Femur (tissue), 1 donor: Measurements from ENCODE around the gene PSMD12.
A peak's percentile ranks its signal among the peaks of the same experiment; 100 is the strongest.

ENCODE experiments used
- DNase-seq: peaks from one replicate; pipeline ENCODE4 v3.0.0-alpha.2; 2017

PSMD12 gene

GRCh38 chr17:67385122-67385988 lies 19.0 kb upstream of the PSMD12 start:
- no peak for DNase-seq

GRCh38 chr17:67381929-67382257 lies 15.5 kb upstream of the PSMD12 start:
- no peak for DNase-seq

DNA sequence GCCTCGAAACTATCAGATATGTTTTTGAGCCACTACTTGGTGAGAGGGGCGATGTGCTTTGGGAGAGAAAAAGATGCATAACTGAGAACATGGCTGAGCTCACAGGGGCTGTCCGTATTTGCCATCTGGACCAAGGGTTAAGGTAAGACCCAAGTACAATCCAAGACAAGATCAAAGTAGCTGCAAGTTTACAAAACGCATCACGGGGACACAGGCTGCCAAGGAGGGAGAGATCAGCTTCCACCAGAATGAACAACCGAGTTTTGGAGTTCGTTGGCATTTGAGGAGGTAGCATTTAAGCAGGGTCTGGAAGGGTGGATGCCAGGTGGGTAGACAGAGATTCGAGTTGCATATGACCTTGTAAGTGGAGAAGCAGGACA lies 12.9 kb upstream of the PSMD12 start:
- no peak for DNase-seq

- DNase-seq, result peak; percentile 88
These were observed 12.3 kb upstream of the PSMD12 start for GRCh38 chr17:67378454-67379250.

GRCh38 chr17:67377488-67378453 lies 11.4 kb upstream of the PSMD12 start:
- peak; percentile 71 for DNase-seq

DNA sequence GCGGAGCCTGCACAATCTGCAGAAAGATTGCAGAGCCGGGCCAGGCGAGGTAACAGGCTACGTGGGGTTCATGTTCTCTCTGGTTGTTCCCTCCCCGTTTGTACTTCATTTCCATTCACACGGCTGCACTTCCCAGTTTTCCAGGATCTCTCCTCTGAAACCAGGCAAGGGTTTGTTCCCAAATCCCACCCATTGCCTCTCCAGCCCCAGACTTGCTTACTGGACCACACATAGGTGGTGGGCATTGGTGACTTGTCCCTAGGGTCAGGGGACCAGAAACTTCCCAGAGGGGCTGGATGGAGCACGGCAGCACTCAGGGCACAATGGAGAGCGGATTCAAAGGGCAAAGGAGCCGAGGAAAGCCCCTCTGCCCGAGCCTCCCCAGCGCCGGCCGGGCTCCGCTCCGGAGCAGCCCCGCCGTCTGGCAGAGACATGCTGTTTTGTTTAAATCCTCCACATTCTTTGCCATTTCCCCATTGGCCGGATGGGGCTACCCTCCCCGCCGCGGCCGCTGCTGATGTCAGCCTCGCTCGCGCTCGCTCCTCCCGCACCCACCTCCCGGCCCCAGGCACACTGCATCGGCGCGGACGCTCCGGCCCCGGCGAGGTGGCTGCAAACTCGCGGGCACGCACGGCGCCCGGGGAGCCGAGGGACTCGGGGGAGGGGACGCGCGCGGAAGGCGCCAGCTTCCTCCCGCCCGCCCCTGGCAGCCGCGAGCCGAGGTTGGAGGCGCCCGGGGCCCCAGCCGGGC lies 10.5 kb upstream of the PSMD12 start, which contains the start of gene PITPNC1:
TSS of gene PITPNC1 (plus strand) at position 545 of the 751 bp plus-strand sequence.
- DNase-seq, result peak; percentile 93

DNA sequence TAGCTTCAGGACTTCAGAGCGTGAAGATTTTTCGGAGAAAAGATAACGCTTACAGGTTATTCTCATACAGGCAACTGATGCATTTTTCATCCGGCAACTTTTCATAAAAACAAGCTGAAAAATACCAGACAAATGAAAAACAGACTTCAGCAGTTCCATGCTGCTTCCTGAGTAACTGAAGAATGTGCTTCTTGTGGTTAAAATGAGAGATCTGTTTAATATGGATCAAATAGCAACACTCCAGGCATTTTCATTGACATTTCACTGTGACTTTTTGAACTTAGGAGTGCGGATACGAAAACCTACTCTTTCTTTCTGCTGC lies 10.0 kb upstream of the PSMD12 start:
- DNase-seq, result no peak

GRCh38 chr17:67375716-67376115 lies 9.3 kb upstream of the PSMD12 start:
- DNase-seq, result no peak

DNA sequence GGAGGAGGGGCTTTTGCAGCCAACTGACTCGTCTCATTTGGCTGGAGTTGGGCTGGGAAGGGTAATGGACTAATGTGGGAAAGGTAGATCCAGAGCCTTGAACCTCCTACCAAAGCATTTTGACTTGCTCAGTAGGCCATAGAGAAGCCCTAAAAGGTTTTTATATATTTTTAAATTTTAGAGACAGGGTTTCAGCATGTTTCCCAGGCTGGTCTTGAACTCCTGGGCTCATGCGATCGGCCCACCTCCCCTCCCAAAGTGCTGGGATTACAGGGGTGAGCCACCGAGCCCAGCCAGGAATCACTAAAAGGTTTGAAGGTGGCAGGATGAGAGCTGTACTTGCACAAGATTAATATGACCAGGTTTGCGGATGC lies 8.7 kb upstream of the PSMD12 start:
- DNase-seq, result no peak

DNA sequence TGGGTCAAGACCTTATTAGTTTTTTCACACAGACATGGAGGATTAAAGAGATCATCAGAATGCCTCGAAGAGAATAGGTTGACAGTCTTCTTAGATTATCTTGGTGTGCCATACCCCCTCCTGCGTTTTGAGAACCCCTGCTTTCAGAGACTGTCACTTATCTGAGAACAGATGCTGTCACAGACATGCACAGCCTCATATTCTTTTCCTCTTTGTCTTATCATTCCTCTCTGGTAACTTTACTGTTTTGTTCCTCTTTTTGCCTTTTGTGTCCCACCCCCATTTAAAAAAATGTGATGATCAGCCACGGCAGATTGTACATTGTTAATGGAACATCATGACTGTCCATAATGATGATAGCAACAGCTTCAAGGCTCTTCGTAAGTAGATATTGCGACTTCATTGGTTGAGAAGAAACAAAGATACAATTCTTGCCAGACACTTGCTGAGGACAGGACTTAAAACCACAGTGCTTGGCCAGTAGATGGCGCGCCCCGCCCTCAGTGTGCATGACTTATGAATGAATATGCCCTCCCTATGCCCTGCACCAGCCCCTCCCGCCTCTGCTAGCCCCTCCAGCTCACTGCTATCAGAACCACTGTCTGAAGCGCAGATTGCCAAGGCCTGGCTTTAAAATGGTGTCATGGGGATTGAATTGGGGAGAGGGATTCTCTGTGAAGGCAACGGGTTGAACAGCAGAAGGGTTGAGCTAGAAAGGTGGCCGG lies 8.1 kb upstream of the PSMD12 start:
- DNase-seq, result peak; percentile 87

DNA sequence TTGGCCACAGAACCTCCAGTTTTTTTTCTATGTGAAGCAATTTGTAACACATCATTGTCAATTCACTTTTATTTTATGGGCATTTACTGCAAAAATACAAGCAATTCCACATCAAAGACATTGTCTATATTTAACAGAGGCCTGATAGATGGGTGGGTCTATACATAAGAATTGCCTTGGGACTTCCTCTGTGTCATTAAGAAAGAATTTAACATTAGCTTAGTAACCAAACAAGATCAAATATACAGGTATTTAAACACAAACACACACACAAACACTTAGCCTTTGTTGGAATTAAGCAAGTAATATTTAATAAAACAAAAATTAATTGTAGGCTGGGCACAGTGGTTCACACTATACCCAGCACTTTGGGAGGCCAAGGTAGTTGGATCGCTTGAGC lies 6.4 kb upstream of the PSMD12 start:
- DNase-seq, result no peak

- DNase-seq, result no peak
These were observed 3.3 kb upstream of the PSMD12 start for GRCh38 chr17:67369676-67370075.

DNA sequence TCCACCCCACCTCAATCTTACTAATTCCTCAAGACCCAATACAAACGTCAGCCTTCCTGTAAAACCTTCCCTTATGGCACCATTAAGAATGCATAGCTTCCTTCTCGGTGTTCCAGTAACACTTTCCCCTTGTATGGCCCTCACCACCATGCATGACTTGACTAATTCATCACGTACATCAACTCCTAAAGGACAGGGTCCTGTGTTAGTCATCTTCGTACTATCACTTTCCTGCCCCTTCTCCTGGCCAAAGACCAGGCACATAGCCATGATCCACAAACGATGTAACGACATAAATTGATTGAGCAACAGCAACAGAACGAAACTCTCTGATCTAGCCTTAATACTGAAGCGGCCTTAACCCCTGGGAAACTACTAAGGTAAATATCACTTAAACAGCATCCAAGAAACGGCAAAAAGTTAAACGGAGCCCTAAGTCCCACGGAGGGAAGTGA lies 612 bp downstream of the PSMD12 start:
- no peak for DNase-seq

GRCh38 chr17:67364847-67365737 lies 1.3 kb downstream of the PSMD12 start:
- no peak for DNase-seq

DNA sequence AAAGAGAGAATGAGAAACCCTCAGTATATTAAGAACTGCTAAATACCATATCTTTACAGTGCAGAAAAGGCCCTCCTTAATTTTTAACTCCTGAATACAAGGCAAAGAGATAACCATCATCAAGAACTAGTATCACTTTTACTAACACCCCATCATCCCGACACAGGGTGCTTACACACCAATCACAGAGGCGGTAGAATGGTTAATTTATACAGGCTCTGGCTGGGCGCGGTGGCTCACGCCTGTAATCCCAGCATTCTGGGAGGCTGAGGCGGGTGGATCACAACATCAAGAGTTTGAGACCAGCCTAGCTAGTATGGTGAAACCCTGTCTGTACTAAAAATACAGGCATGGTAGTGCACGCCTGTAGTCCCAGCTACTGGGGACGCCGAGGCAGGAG lies 4.2 kb downstream of the PSMD12 start:
- DNase-seq, result no peak

GRCh38 chr17:67360880-67361279 lies 5.5 kb downstream of the PSMD12 start:
- DNase-seq, result no peak

DNA sequence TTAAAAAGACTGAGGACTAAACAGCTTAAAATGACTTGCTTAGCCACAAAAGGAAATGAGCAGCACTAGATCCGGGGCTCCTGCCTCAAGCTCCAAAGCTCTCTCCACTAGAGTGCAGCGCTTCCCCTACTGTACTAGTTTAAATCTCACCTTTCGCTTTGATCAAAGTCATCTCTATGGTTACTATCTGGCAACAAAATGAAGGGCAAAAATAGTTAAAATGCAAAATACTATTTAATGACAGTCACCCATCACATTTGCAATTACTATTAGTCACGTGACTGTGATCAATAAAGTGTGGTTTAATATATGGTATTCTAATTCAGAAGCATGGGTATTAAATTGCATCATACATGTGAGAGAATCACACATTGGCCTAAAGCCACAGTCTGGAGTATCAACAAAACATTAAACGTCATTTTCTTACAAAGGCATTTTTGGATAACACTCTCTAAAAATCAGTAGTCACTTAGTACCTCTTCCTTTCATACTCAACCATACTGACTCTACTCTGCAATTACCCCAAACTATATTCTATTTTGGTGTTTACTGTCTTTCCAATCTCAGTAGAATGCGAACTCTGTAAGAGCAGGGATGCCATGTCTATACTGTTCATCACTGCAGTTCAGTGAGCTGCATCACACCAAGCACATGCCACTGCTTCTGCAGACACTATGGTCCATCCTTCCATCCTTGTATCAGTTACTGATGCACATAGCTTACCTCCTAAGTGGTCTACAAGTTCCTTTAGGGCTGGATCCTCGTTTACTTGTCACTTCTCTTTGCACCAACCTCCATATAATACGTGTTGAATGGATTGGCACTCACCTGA lies 6.2 kb downstream of the PSMD12 start:
- DNase-seq, result no peak

DNA sequence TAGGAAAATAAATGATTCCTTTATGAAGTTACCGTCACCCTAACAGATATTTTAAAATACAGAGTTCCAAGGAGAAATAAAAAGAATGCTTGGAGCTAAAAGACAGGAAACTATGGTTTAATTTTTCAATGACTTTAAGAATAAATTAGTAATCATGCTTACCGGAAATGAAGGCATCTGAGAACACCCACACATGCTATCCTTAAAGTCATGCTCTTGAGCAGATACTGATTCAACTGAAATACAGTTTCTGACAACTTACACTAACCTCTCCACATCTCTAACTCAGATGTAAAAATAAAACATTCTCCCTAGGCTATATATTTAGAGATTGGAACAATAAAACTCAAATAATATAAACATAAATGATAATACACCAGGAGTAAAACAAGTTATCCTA lies 7.8 kb downstream of the PSMD12 start:
- no peak for DNase-seq

DNA sequence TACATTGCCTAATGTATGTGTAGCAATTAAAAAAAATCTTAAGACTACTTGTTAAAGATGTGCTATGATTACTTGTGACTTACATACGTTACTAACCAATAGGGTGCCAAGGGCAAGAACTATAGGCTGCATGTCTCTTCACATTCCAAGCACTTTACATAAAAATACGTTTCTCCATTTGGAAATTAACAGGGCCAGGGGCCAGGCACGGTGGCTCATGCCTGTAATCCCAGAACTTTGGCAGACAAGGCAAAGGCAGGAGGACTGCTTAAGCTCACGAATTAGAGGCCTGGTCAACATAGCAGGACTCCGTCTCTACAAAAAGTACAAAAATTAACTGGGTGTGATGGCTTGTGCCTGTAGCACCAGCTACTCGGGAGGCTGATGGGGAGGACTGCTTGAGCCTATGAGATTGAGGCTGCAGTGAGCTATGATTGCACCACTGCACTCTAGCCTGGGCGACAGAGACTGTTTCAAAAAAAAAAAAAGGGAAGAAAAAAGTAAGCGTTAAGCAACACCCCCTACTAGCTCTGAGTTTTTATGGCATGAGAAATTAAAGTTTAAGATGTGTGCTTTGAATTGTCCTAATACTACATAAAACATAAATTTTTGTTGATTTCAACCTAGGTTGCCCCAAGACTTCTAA lies 12.3 kb downstream of the PSMD12 start:
- no peak for DNase-seq
